Measurements from ENCODE around the gene CEACAM3.
"Not testable (repeated sequence)": the region's sequence is repeated elsewhere in the genome, so short reads cannot be mapped to it uniquely, and the experiment has no call there.

GRCh38 chr19:41789053-41789452 lies 7.3 kb upstream of the CEACAM3 start:
- not testable (repeated sequence) for TF ChIP-seq POLR2AphosphoS5 (IDR thresholded peaks at IDR 0.05; ENCODE audit: borderline replicate concordance, low read depth, low read length); EZH2 (IDR thresholded peaks at IDR 0.05)

Data from SK-N-MC (cell line).